Measurements from ENCODE around the gene CDH18.

DNA sequence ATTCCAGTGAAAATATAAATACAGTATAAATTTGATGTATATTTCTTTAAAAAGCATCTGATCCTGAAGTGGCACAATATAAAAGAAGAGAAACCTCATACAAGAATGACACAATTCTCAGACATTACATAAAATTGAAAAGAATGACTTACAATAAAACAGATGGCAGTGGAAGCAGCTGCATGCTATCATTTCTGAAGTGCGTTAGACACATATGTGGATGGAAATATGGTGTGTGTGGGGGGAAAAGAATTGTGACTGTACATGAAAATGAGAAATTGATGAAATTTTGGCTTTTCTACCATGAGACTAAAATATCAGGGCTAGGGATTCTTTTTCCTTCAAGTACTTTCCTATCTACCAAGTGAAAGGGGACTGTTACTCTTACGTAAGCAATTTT lies 45.9 kb upstream of the CDH18 start:
- TF ChIP-seq RAD21 (IDR thresholded peaks at IDR 0.05; ENCODE audit: low read depth): no peak
- TF ChIP-seq ZFX (IDR thresholded peaks at IDR 0.05): no peak
- TF ChIP-seq CTCF (IDR thresholded peaks at IDR 0.05 in 2 of 3, conservative IDR thresholded peaks at IDR 0.05 in 1 of 3; ENCODE audit: borderline replicate concordance in 1 of 3, insufficient read depth in 1 of 3, low read depth in 2 of 3, low read length in 2 of 3): no peak
